CD8-positive, alpha-beta memory T cell (primary cell): ENCODE measurements around the gene RNF169. TPM values are rescaled to one million over a fixed set of nuclear protein-coding genes. Genes with fewer than 3 reads are reported as not detected.
A peak's percentile ranks its signal among the peaks of the same experiment; 100 is the strongest.

Experiments used
- CTCF ChIA-PET: fragments of 350-600 bp; sonication (Branson Sonifier 250); formaldehyde crosslinking; loops from one replicate; lab custom pipeline; 2021; ENCODE audit warnings: antibody characterized with exemption; lab: Charles Lee
- POLR2A ChIA-PET: fragments of 350-600 bp; sonication (Branson Sonifier 250); formaldehyde crosslinking; loops from one replicate; lab custom pipeline; 2021; ENCODE audit warnings: antibody characterized with exemption; lab: Charles Lee
- DNase-seq, 5 donors: peaks; one replicate each; pipeline versions ENCODE4 v3.0.0 to v3.0.0-alpha.2; 2020 to 2022; ENCODE audit warnings: mixed read lengths in 1 of 5
- H3K27ac ChIP-seq: one replicate; pipeline ENCODE4 v1.7.0; 2013; ENCODE audit warnings: low read depth, mild to moderate bottlenecking, low read length, moderate library complexity
- H3K27me3 ChIP-seq: 2 replicates; pipeline ENCODE4 v1.7.0; 2013; ENCODE audit warnings: low read length, mild to moderate bottlenecking; ENCODE audit not compliant: insufficient read depth, poor library complexity, severe bottlenecking
- H3K36me3 ChIP-seq: 2 replicates; pipeline ENCODE4 v1.7.0; 2013; ENCODE audit warnings: mild to moderate bottlenecking, low read length, moderate library complexity; ENCODE audit not compliant: insufficient read depth
- H3K4me1 ChIP-seq: 2 replicates; pipeline ENCODE4 v1.7.0; 2013; ENCODE audit warnings: mild to moderate bottlenecking, low read length, moderate library complexity; ENCODE audit not compliant: insufficient read depth
- H3K4me3 ChIP-seq: 2 replicates; pipeline ENCODE4 v1.7.0; 2013; ENCODE audit warnings: mild to moderate bottlenecking, low read length
- H3K9me3 ChIP-seq: 2 replicates; pipeline ENCODE4 v1.7.0; 2013; ENCODE audit warnings: mild to moderate bottlenecking, low read length
- H3K27ac Mint-ChIP-seq, 8 donors: one replicate each; pipeline ENCODE4 v1.8.0; 2020 to 2021; ENCODE audit warnings: mixed read lengths in 8 of 8, mild to moderate bottlenecking in 6 of 8, inconsistent platforms in 3 of 8, moderate library complexity in 3 of 8
- H3K27me3 Mint-ChIP-seq, 2 donors: one replicate each; pipeline ENCODE4 v1.8.0; 2020 to 2021; ENCODE audit warnings: mixed read lengths in 2 of 2, mild to moderate bottlenecking in 1 of 2, moderate library complexity in 1 of 2
- H3K36me3 Mint-ChIP-seq, 3 donors: one replicate each; pipeline ENCODE4 v1.8.0; 2020 to 2021; ENCODE audit warnings: mixed read lengths in 3 of 3, inconsistent platforms in 1 of 3, mild to moderate bottlenecking in 1 of 3
- H3K4me1 Mint-ChIP-seq, 3 donors: one replicate each; pipeline ENCODE4 v1.8.0; 2020 to 2021; ENCODE audit warnings: mixed read lengths in 3 of 3, inconsistent platforms in 1 of 3, mild to moderate bottlenecking in 1 of 3
- H3K4me3 Mint-ChIP-seq, 7 donors: one replicate each; pipeline ENCODE4 v1.8.0; 2020 to 2021; ENCODE audit warnings: mixed read lengths in 7 of 7, mild to moderate bottlenecking in 6 of 7, moderate library complexity in 4 of 7, inconsistent platforms in 2 of 7
- H3K9me3 Mint-ChIP-seq, 5 donors: one replicate each; pipeline ENCODE4 v1.8.0; 2020 to 2022; ENCODE audit warnings: mixed read lengths in 5 of 5, mild to moderate bottlenecking in 3 of 5, moderate library complexity in 2 of 5, inconsistent platforms in 1 of 5
- polyA plus RNA-seq: library from polyadenylated mRNA; unstranded; fragments of 300-500 nt; fragmentation: Illumina TruSeq; gene quantifications from one replicate; pipeline ENCODE4 v1.2.3, GENCODE V29; 2021
- total RNA-seq, 2 experiments: library from RNA; stranded (reverse); gene quantifications; one replicate each; pipeline ENCODE4 v1.2.3, GENCODE V29; 2021

Gene RNF169
- total and polyA plus RNA-seq, 3 experiments from 2014 or later, result 2.3 to 13.6 (median 13.4) TPM

DNA sequence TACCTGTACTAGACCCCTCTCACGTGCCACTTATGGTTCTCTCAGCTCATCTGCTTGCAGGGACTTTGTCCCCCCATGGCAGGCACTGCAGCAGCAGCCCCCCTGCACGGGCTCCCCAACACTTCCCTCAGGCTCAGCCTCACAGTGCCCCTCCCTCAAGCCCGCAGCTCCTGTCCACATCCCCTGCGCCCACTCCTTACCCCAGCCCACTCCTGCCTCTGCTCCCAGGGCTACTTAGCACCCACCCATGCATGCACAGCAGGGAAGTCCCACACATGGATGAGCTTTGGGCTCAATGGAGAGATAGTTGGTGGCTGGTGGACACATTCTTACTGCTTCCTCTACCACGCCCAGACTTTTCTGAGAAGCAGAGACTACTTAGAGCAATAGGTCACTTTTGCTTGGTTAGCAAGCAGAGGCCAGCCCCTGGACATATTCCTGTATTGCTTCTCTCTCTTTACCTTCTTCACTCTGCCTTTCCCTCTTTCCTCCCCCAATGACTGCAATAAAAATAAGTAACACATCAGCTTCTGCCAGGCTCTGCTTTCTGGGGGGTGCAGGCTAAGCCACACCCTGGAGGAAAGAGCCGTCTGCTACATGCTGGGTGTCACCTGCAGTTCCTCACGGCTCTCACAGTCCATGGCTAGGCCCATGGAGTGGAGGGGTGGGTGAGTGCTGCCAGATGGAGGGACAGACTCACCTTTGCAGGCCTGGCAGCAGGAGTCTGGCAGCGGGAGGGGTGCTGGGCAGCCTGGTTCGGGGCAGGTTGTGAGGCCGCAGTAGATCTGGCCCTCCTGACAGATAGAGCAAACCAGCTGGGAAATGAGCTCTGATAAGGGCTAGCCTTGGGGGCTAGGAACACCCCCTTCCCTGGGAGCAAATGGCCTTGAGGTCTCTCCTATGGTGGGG is 40.8 kb upstream of the RNF169 start:
- ChIA-PET POLR2A (no interaction called here), CTCF (interaction anchor here (1.0 kb wide), 1 partner anchor 14 kb away, joined by 3 read pairs; no protein-coding TSS in a partner anchor)
- no peaks in the 10 kb centered on the region for H3K36me3 ChIP-seq
- H3K4me3 ChIP-seq, result no peak overlapping the region
- H3K4me3 Mint-ChIP-seq, result no peak overlapping the region
- no peaks in the 10 kb centered on the region for H3K9me3 Mint-ChIP-seq
- no peaks in the 10 kb centered on the region for H3K4me1 ChIP-seq
- no peak overlapping the region for H3K27ac ChIP-seq
- H3K9me3 ChIP-seq, result no peaks in the 10 kb centered on the region
- no peaks in the 10 kb centered on the region for H3K36me3 Mint-ChIP-seq
- no peaks in the 10 kb centered on the region for H3K27me3 ChIP-seq
- H3K4me1 Mint-ChIP-seq, result no peaks in the 10 kb centered on the region
- peaks cover 0 to 1% of the 10 kb centered on the region in 2 donors for H3K27me3 Mint-ChIP-seq
- no peak for DNase-seq
- H3K27ac Mint-ChIP-seq, result peak overlapping the region in 1 of 8 donors; percentile 63

DNA sequence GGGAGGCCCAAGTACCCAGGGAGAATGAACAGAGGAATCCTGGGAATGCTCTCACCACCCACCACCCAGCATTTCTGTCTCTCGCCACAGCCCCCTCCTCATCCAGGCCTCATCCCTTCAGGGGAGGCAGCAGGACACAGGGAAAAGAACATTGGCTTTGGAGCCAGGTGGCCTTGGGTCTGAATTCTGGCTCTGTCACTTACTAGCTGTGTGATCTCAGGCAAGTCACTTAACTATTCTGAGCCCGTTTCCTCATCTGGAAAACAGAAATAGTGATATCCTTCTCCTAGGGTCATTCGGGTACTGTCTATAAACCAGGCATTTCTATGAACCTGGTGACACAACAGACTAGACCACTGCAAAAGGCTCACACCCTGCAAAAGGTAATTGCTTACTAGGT is 39.5 kb upstream of the RNF169 start:
- Histone ChIP-seq H3K4me3 (no peak overlapping the region), H3K27ac (no peak overlapping the region), H3K36me3 (no peaks in the 10 kb centered on the region), H3K9me3 (no peaks in the 10 kb centered on the region), H3K27me3 (no peaks in the 10 kb centered on the region), H3K4me1 (no peaks in the 10 kb centered on the region)
- no peak overlapping the region for H3K4me3 Mint-ChIP-seq
- peaks cover 0 to 1% of the 10 kb centered on the region in 2 donors for H3K27me3 Mint-ChIP-seq
- ChIA-PET POLR2A (no interaction called here), CTCF (no interaction called here)
- no peaks in the 10 kb centered on the region for H3K9me3 Mint-ChIP-seq
- no peaks in the 10 kb centered on the region for H3K36me3 Mint-ChIP-seq
- no peak overlapping the region for H3K27ac Mint-ChIP-seq
- no peak for DNase-seq
- no peaks in the 10 kb centered on the region for H3K4me1 Mint-ChIP-seq

- H3K4me1 Mint-ChIP-seq, result no peaks in the 10 kb centered on the region
- no peak overlapping the region for H3K4me3 Mint-ChIP-seq
- DNase-seq, result no peak
- Histone ChIP-seq H3K27me3 (no peaks in the 10 kb centered on the region), H3K9me3 (no peaks in the 10 kb centered on the region), H3K36me3 (no peaks in the 10 kb centered on the region), H3K27ac (no peak overlapping the region), H3K4me1 (no peaks in the 10 kb centered on the region), H3K4me3 (no peak overlapping the region)
- H3K9me3 Mint-ChIP-seq, result no peaks in the 10 kb centered on the region
- POLR2A ChIA-PET, result no interaction called here
- peaks cover 1 to 3% of the 10 kb centered on the region in 2 donors for H3K27me3 Mint-ChIP-seq
- CTCF ChIA-PET, result interaction anchor here (0.6 to 1.4 kb wide), 4 partner anchors 8 to 260 kb away, joined by 3 to 4 read pairs (median 3); no protein-coding TSS in a partner anchor
- H3K36me3 Mint-ChIP-seq, result no peaks in the 10 kb centered on the region
- no peak overlapping the region for H3K27ac Mint-ChIP-seq
Observed at GRCh38 chr11:74710281-74710938, 38.2 kb upstream of the RNF169 start.

DNA sequence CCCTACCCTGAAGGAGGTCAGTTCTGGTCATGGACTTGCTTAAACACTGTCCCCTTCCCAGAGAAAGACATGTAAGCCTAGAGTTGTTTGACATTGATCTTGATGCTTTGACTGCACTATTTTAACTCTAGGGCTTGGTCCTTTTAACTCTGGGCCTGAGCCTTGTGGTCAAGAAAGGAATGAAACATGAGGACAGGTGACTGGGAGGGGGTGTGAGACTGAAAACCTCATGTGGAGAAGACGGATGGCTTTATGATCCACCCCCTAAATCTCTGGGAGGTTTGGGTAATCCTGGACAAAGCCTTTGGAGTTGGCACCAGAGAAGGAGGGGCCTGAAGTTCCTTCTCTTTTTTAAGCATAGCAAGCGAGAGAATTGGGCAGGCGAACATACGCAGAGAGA is 35.0 kb upstream of the RNF169 start:
- no peaks in the 10 kb centered on the region for H3K9me3 Mint-ChIP-seq
- peaks cover 1 to 6% of the 10 kb centered on the region in 2 donors for H3K27me3 Mint-ChIP-seq
- DNase-seq, result no peak
- H3K36me3 Mint-ChIP-seq, result no peaks in the 10 kb centered on the region
- no peaks in the 10 kb centered on the region for H3K4me1 Mint-ChIP-seq
- Histone ChIP-seq H3K36me3 (no peaks in the 10 kb centered on the region), H3K27me3 (no peaks in the 10 kb centered on the region), H3K9me3 (no peaks in the 10 kb centered on the region), H3K27ac (no peak overlapping the region), H3K4me1 (no peaks in the 10 kb centered on the region), H3K4me3 (no peak overlapping the region)
- POLR2A ChIA-PET, result no interaction called here
- CTCF ChIA-PET, result no interaction called here
- H3K27ac Mint-ChIP-seq, result no peak overlapping the region
- no peak overlapping the region for H3K4me3 Mint-ChIP-seq

DNA sequence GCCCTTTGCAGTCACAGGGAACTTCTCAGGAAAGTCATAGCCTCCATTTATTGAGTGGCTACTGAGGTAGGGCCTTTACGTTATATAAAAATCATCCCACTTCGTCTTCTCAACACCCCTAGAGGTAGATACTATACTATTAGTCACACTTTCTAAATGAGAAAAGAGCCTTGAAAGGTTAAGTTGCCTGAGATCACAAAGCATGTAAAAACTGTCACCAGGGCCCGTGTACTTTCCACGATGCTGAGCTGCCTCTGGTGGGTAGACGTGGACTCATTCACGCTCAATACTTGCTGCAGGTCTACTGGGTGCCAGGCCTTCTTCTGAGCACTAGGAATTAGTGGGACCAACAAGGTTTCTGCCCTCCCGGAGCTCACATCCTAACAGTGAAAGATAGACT is 33.7 kb upstream of the RNF169 start:
- Mint-ChIP-seq H3K4me1 (no peaks in the 10 kb centered on the region), H3K27ac (no peak overlapping the region), H3K9me3 (no peaks in the 10 kb centered on the region), H3K4me3 (no peak overlapping the region), H3K36me3 (no peaks in the 10 kb centered on the region), H3K27me3 (peaks cover 1 to 6% of the 10 kb centered on the region in 2 donors)
- Histone ChIP-seq H3K4me3 (no peak overlapping the region), H3K4me1 (no peaks in the 10 kb centered on the region), H3K9me3 (no peaks in the 10 kb centered on the region), H3K36me3 (no peaks in the 10 kb centered on the region), H3K27me3 (no peaks in the 10 kb centered on the region), H3K27ac (no peak overlapping the region)
- ChIA-PET CTCF (no interaction called here), POLR2A (no interaction called here)
- DNase-seq, result no peak

- H3K27ac ChIP-seq, result no peak overlapping the region
- ChIA-PET POLR2A (no interaction called here), CTCF (interaction anchor here (1.1 to 1.4 kb wide), 2 partner anchors 9 to 10 kb away, joined by 3 to 5 read pairs; no protein-coding TSS in a partner anchor)
- Mint-ChIP-seq H3K36me3 (no peaks in the 10 kb centered on the region), H3K27ac (peak overlapping the region in 3 of 8 donors; percentile 3 to 47 (median 3)), H3K4me1 (no peaks in the 10 kb centered on the region), H3K4me3 (no peak overlapping the region), H3K9me3 (no peaks in the 10 kb centered on the region), H3K27me3 (peaks cover under 1 to 6% of the 10 kb centered on the region in 2 donors)
- no peaks in the 10 kb centered on the region for H3K27me3 ChIP-seq
- no peaks in the 10 kb centered on the region for H3K36me3 ChIP-seq
- H3K4me1 ChIP-seq, result no peaks in the 10 kb centered on the region
- H3K4me3 ChIP-seq, result no peak overlapping the region
- H3K9me3 ChIP-seq, result no peaks in the 10 kb centered on the region
- DNase-seq, result no peak
Observed at GRCh38 chr11:74717221-74717969, 31.3 kb upstream of the RNF169 start.

GRCh38 chr11:74719011-74719410 is 29.6 kb upstream of the RNF169 start:
- Histone ChIP-seq H3K27me3 (no peaks in the 10 kb centered on the region), H3K9me3 (no peaks in the 10 kb centered on the region), H3K36me3 (no peaks in the 10 kb centered on the region), H3K4me3 (no peak overlapping the region), H3K4me1 (no peaks in the 10 kb centered on the region), H3K27ac (no peak overlapping the region)
- POLR2A ChIA-PET, result no interaction called here
- Mint-ChIP-seq H3K36me3 (no peaks in the 10 kb centered on the region), H3K27me3 (peaks cover 3 to 10% of the 10 kb centered on the region in 2 donors), H3K4me3 (no peak overlapping the region), H3K9me3 (no peaks in the 10 kb centered on the region), H3K4me1 (no peaks in the 10 kb centered on the region), H3K27ac (no peak overlapping the region)
- DNase-seq, result no peak
- CTCF ChIA-PET, result no interaction called here
